Erythroblast (primary cell): ENCODE measurements around the gene ABCA7.

Experiments
- GATA1 ChIP-seq: IDR thresholded peaks from 2 replicates; pipeline ENCODE4 v1.6.1; 2011; ENCODE audit warnings: low read depth, mild to moderate bottlenecking, control low read depth, low read length, moderate library complexity
- POLR2A ChIP-seq: IDR thresholded peaks from 2 replicates; pipeline ENCODE4 v1.6.1; 2011; ENCODE audit warnings: mild to moderate bottlenecking, low read length

GRCh38 chr19:1018932-1019615, 20.8 kb upstream of the ABCA7 start:
- TF ChIP-seq POLR2A (no peak), GATA1 (no peak)
